GM06990 (cell line): ENCODE data around the gene LDB2.

ENCODE experiments used
- DNase-seq: peaks from one replicate; pipeline ENCODE4 v3.0.0-alpha.2; 2011; ENCODE audit not compliant: insufficient read length; ENCODE audit errors: extremely low read depth
- H3K27me3 ChIP-seq: replicated peaks from 2 replicates; pipeline ENCODE4 v1.6.0; 2011; ENCODE audit warnings: low read length; ENCODE audit not compliant: control insufficient read depth, insufficient read depth
- H3K36me3 ChIP-seq: 2 replicates; pipeline ENCODE4 v1.5.1; 2011; ENCODE audit warnings: low read length; ENCODE audit not compliant: control insufficient read depth, insufficient read depth
- H3K4me3 ChIP-seq: replicated peaks from 2 replicates; pipeline ENCODE4 v1.5.1; 2011; ENCODE audit warnings: low read depth, mild to moderate bottlenecking, control low read depth, low read length
- TF ChIP-seq, protein P1 (sequence below): IDR thresholded peaks from 2 replicates; pipeline ENCODE4 v1.5.1; 2011; ENCODE audit warnings: low read length, control low read depth, mild to moderate bottlenecking, inconsistent platforms; ENCODE audit not compliant: insufficient read depth, poor library complexity, severe bottlenecking

LDB2 gene

DNA sequence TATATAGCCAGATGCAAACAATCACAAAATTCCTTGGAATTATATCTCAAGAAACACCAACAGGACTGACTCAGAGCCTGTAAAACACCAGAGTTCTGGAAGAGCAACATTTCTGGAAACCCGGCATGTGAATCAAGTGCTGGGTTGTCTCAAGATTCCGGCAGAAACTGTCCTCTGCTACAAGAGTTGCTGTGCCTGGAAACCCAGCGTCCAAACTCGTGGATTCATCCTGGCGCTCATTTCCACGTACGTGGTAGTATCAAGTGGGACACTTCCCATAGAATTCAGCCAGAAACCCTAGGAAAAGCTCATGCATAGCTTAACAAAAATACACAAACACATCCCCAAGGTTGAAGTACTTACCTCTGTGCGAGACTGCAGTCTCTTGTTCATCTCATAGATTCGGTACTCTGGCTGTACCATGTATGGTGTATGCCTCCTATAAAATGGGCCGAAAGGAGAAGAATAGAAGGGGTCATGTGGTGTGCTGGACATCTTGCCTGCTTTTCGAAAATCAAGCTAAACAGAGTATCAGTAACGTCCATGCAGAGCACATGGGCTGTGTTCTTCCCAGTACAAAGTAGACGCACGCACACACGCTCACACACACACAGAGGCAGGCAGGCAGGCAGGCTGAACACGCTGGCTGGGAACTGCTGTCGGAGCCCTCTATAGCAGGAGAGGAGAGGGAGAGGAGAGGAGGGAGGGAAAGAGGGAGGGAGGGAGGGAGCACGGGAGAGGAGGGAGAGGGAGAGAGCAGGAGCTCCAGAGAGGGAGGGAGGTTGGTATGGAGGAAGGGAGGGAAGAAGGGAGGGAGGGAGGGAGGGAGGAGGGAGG is at the start of gene LDB2:
TSS of gene LDB2 (minus strand) at position 655 of the 837 bp plus-strand sequence.
- no peaks in the 10 kb centered on the region for H3K27me3 ChIP-seq
- DNase-seq, result no peak
- H3K36me3 ChIP-seq, result no peaks in the 10 kb centered on the region
- TF ChIP-seq, protein P1, sequence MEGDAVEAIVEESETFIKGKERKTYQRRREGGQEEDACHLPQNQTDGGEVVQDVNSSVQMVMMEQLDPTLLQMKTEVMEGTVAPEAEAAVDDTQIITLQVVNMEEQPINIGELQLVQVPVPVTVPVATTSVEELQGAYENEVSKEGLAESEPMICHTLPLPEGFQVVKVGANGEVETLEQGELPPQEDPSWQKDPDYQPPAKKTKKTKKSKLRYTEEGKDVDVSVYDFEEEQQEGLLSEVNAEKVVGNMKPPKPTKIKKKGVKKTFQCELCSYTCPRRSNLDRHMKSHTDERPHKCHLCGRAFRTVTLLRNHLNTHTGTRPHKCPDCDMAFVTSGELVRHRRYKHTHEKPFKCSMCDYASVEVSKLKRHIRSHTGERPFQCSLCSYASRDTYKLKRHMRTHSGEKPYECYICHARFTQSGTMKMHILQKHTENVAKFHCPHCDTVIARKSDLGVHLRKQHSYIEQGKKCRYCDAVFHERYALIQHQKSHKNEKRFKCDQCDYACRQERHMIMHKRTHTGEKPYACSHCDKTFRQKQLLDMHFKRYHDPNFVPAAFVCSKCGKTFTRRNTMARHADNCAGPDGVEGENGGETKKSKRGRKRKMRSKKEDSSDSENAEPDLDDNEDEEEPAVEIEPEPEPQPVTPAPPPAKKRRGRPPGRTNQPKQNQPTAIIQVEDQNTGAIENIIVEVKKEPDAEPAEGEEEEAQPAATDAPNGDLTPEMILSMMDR, result no peak
- H3K4me3 ChIP-seq, result peak within 1 kb of the TSS; percentile 47

DNA sequence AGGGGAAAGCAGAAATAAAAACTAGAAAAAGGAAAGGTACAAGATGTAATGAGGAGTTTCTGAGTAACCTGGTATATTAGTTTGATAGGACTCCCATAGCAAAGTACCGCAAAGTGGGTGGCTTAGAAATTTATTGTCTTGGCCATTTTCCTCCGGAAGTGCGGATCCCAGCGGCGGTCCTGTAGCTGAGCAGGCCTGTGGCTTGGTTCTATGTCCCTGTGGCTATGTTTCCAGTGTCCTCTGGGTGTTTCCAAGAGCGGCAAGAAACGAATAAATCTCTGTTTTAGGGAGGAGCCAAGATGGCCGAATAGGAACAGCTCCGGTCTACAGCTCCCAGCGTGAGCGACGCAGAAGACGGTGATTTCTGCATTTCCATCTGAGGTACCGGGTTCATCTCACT is 44.0 kb upstream of the LDB2 start:
- DNase-seq, result no peak
- H3K27me3 ChIP-seq, result no peaks in the 10 kb centered on the region
- H3K36me3 ChIP-seq, result no peaks in the 10 kb centered on the region
- TF ChIP-seq, protein P1, result no peak
- no peak overlapping the region for H3K4me3 ChIP-seq

DNA sequence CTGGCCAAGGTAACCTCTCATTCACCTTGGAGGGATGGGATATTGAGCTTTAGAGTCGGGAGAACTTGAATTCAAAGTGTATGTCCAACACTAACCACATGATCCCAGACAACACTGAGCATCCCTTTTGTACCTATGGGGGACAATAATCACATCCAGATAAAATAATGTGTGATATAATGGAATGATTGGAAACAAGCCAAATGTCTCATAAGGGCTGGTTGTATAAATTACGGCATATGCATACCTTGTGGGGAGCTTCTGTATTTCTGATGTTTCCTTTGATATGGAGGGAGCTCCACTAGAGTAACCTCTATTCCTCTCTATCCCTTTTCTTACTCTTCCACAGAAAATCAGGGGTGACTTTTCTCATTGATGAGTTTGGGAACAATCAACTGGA is 40.7 kb upstream of the LDB2 start:
- no peaks in the 10 kb centered on the region for H3K27me3 ChIP-seq
- DNase-seq, result no peak
- H3K36me3 ChIP-seq, result no peaks in the 10 kb centered on the region
- TF ChIP-seq, protein P1, result no peak
- H3K4me3 ChIP-seq, result no peak overlapping the region

DNA sequence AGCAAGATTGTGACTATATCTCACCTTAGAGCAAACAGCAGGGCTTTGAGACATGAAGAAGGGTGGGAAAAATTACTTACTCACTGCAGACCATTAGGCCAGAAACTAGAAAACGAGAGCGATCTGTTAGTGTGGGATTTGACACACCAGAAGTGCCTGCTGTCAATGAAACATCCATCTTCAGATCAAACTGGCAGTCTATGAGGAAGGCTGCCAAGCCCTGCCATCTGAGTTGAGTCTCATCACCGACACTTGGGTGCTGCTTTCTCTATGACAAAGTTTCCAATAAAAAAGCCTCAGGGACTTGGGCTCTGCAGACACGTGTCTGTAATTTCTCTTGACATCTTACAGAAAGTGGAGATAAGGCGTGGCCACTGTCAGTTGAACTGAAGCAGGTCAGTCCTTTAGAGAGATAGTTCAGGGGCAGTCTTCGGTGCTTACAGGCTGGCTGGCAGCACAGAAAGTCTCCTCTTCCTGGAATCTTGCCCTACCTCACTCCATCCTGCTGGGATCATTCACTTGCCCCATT is 40.1 kb upstream of the LDB2 start:
- H3K27me3 ChIP-seq, result no peaks in the 10 kb centered on the region
- no peaks in the 10 kb centered on the region for H3K36me3 ChIP-seq
- H3K4me3 ChIP-seq, result no peak overlapping the region
- no peak for DNase-seq
- TF ChIP-seq, protein P1, result no peak

DNA sequence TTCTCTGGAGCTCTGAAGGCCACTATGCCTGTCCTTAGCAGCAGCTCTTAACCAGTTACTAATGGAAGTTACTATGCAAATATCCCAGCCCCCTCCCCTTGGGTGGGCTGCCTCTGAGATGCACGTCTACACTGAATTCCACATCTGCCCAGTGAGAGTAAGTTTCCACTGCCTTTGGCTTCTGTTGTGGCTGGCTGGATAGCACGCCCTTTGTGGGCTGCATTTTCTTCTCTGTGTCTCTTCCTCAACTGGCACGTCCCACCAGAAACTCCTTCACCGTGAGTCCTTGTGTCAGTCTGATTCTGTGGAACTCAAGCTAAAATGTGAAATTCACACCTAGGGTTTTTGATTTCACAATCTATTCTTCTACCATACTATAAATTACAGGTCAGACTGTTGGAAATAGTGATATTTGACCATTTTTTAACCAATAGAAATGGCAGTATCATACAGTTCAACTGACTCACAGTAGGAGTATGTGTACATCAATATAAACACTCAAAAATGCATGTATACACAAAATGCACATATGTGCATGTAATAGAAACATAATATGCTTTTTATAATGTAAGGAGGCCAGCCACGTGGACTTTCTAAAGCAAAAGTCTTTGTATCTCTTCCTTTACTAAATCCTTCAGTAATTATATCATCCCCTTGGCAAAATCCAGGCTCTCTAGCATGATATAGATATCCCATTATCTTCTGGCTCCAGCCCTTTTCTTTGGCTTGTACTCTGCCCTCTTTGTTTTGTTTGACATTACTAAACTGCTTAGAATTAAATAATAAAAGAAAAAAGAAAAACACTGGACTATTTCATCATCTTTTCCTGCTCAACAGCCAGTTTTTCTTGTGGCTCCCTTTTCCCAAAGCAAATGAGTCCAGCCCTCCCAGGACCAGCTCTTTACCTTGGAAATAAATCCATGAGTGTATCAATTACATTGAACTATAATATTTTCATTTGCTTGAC is 33.2 kb upstream of the LDB2 start:
- Histone ChIP-seq H3K36me3 (no peaks in the 10 kb centered on the region), H3K4me3 (no peak overlapping the region), H3K27me3 (no peaks in the 10 kb centered on the region)
- TF ChIP-seq, protein P1, result no peak
- no peak for DNase-seq
